ENCODE data around the gene CRTC1.

The CRTC1 gene

GRCh38 chr19:18769989-18770528 lies 86.6 kb downstream of the CRTC1 start:
- H4K20me1 ChIP-seq (ENCODE audit: control insufficient read depth, insufficient read depth, low read depth, low read length): no peaks in the 10 kb centered on the region
- H3K27me3 ChIP-seq (ENCODE audit: control insufficient read depth, low read length): no peaks in the 10 kb centered on the region
- H3K4me1 ChIP-seq (ENCODE audit: control insufficient read depth, low read length): no peaks in the 10 kb centered on the region
- no peaks in the 10 kb centered on the region for H3K9me3 ChIP-seq (ENCODE audit: control insufficient read depth, insufficient read depth, low read length)
- no peaks in the 10 kb centered on the region for H3K79me2 ChIP-seq (ENCODE audit: control insufficient read depth, low read length)
- H3F3A ChIP-seq (ENCODE audit: control insufficient read depth, insufficient read depth): no peaks in the 10 kb centered on the region
- H3K9me2 ChIP-seq (replicated peaks; ENCODE audit: control insufficient read depth, low read length): no peaks in the 10 kb centered on the region
- H3K4me3 ChIP-seq (ENCODE audit: low read length): no peak overlapping the region
- no peak for TF ChIP-seq EZH2phosphoT487 (IDR thresholded peaks at IDR 0.05; ENCODE audit: borderline replicate concordance, low read length)
- no peak for TF ChIP-seq CTCF (IDR thresholded peaks at IDR 0.05; ENCODE audit: low read depth, low read length, poor library complexity, severe bottlenecking)
- H3K4me2 ChIP-seq (ENCODE audit: low read length): no peak overlapping the region
- no peak overlapping the region for H3K27ac ChIP-seq (ENCODE audit: low read depth, low read length)
- H3K36me3 ChIP-seq (ENCODE audit: control insufficient read depth, low read length): no peaks in the 10 kb centered on the region

GRCh38 chr19:18770663-18771327 lies 87.3 kb downstream of the CRTC1 start:
- no peaks in the 10 kb centered on the region for H3K9me2 ChIP-seq (replicated peaks; ENCODE audit: control insufficient read depth, low read length)
- no peak overlapping the region for H3K4me2 ChIP-seq (ENCODE audit: low read length)
- no peak for TF ChIP-seq EZH2phosphoT487 (IDR thresholded peaks at IDR 0.05; ENCODE audit: borderline replicate concordance, low read length)
- TF ChIP-seq CTCF (IDR thresholded peaks at IDR 0.05; ENCODE audit: low read depth, low read length, poor library complexity, severe bottlenecking): no peak

GRCh38 chr19:18771328-18772242 lies 88.1 kb downstream of the CRTC1 start:
- Histone ChIP-seq H3K9me2 (replicated peaks; ENCODE audit: control insufficient read depth, low read length) (no peaks in the 10 kb centered on the region), H3K27ac (ENCODE audit: low read depth, low read length) (no peak overlapping the region), H3K4me3 (ENCODE audit: low read length) (no peak overlapping the region), H3K27me3 (ENCODE audit: control insufficient read depth, low read length) (no peaks in the 10 kb centered on the region), H4K20me1 (ENCODE audit: control insufficient read depth, insufficient read depth, low read depth, low read length) (no peaks in the 10 kb centered on the region), H3K9me3 (ENCODE audit: control insufficient read depth, insufficient read depth, low read length) (no peaks in the 10 kb centered on the region), H3K4me2 (ENCODE audit: low read length) (no peak overlapping the region), H3K79me2 (ENCODE audit: control insufficient read depth, low read length) (no peaks in the 10 kb centered on the region), H3K36me3 (ENCODE audit: control insufficient read depth, low read length) (no peaks in the 10 kb centered on the region), H3K4me1 (ENCODE audit: control insufficient read depth, low read length) (no peaks in the 10 kb centered on the region), H3F3A (ENCODE audit: control insufficient read depth, insufficient read depth) (no peaks in the 10 kb centered on the region)
- TF ChIP-seq CTCF (IDR thresholded peaks at IDR 0.05; ENCODE audit: low read depth, low read length, poor library complexity, severe bottlenecking) (peak; percentile 41), EZH2phosphoT487 (IDR thresholded peaks at IDR 0.05; ENCODE audit: borderline replicate concordance, low read length) (no peak)

More at GRCh38 chr19:18770663-18771327, 87.3 kb downstream of the CRTC1 start:
- no peak overlapping the region for H3K27ac ChIP-seq (ENCODE audit: low read depth, low read length)
- H3K79me2 ChIP-seq (ENCODE audit: control insufficient read depth, low read length): no peaks in the 10 kb centered on the region
- no peaks in the 10 kb centered on the region for H3K9me3 ChIP-seq (ENCODE audit: control insufficient read depth, insufficient read depth, low read length)
- no peaks in the 10 kb centered on the region for H3F3A ChIP-seq (ENCODE audit: control insufficient read depth, insufficient read depth)
- no peak overlapping the region for H3K4me3 ChIP-seq (ENCODE audit: low read length)
- H3K36me3 ChIP-seq (ENCODE audit: control insufficient read depth, low read length): no peaks in the 10 kb centered on the region
- no peaks in the 10 kb centered on the region for H4K20me1 ChIP-seq (ENCODE audit: control insufficient read depth, insufficient read depth, low read depth, low read length)
- no peaks in the 10 kb centered on the region for H3K27me3 ChIP-seq (ENCODE audit: control insufficient read depth, low read length)
- H3K4me1 ChIP-seq (ENCODE audit: control insufficient read depth, low read length): no peaks in the 10 kb centered on the region

Measured in DOHH2 (cell line).